Fibroblast of villous mesenchyme (primary cell): Measurements from ENCODE around the gene TMOD2. TPM values are rescaled to one million over a fixed set of nuclear protein-coding genes. Genes with fewer than 3 reads are reported as not detected.

Source experiments
- DNase-seq: peaks from one replicate; pipeline ENCODE4 v3.0.0-alpha.2; 2010; ENCODE audit warnings: low read depth
- H3K4me3 ChIP-seq: 2 replicates; pipeline ENCODE4 v1.5.1; 2011; ENCODE audit warnings: low read depth, mild to moderate bottlenecking, low read length
- CTCF ChIP-seq: IDR thresholded peaks from 2 replicates; pipeline ENCODE4 v1.5.1; 2012; ENCODE audit warnings: low read depth, mild to moderate bottlenecking, low read length; ENCODE audit not compliant: insufficient read depth
- total RNA-seq: library from RNA; depleted of rRNA; stranded (reverse); fragments of >200 nt; gene quantifications from 2 replicates; pipeline ENCODE4 v1.2.3, GENCODE V29; 2012

The TMOD2 gene
- total RNA-seq, 1 donor, result 7.3 TPM

GRCh38 chr15:51735228-51736010, 16.0 kb upstream of the TMOD2 start:
- H3K4me3 ChIP-seq, result no peak overlapping the region
- no peak for DNase-seq
- TF ChIP-seq CTCF, result peak; percentile 13

- no peak for TF ChIP-seq CTCF
- H3K4me3 ChIP-seq, result no peak overlapping the region
- no peak for DNase-seq
Observed at GRCh38 chr15:51736069-51736468, 15.3 kb upstream of the TMOD2 start.

GRCh38 chr15:51736751-51737521, 14.5 kb upstream of the TMOD2 start:
- no peak for TF ChIP-seq CTCF
- H3K4me3 ChIP-seq, result peak overlapping the region; percentile 61
- no peak for DNase-seq

GRCh38 chr15:51737522-51738305, 13.7 kb upstream of the TMOD2 start, which contains the start of gene LYSMD2:
Gene LYSMD2 (minus strand): TSS chr15:51737655. CDS start chr15:51737622, 33 bp downstream.
- peak; percentile 46 for DNase-seq
- no peak for TF ChIP-seq CTCF
- H3K4me3 ChIP-seq, result peak within 1 kb of the TSS; percentile 61

GRCh38 chr15:51738553-51738952, 12.8 kb upstream of the TMOD2 start:
- DNase-seq, result no peak
- no peak overlapping the region for H3K4me3 ChIP-seq
- TF ChIP-seq CTCF, result no peak

GRCh38 chr15:51739061-51739712, 12.2 kb upstream of the TMOD2 start:
- no peak for TF ChIP-seq CTCF
- no peak for DNase-seq
- H3K4me3 ChIP-seq, result no peak overlapping the region
